HL-60/S4 (cell line): ENCODE results near the gene EIF3L.

Source experiments
- in situ Hi-C: fragments of 300-500 bp; cut with MboI; formaldehyde crosslinking; loops from 2 replicates; pipeline ENCODE4 v1.14.3; 2022; ENCODE audit warnings: low sequenced_read_pairs

The EIF3L gene

DNA sequence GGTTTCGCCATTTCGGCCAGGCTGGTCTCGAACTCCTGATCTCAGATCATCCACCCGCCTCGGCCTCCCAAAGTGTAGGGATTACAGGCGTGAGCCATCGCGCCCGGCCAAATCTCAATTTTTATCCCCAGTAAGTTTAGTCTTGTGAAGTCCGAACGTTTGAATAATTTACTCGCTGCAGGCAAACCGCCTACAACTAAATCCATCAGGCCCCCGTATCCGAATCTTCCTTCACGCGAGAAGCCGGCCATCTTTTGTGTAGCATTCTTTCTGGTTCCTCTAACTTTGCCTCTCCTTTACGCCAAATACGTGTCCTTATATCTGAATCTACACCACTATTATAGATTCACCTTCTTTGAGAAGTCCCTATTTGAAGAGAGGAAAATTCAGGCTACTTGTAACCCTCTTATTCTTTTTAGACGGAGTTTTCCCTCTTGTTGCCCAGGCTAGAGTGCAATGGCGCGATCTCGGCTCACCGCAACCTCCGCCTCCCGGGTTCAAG, 581 bp upstream of the EIF3L start:
- in situ Hi-C loops = no loop called here

DNA sequence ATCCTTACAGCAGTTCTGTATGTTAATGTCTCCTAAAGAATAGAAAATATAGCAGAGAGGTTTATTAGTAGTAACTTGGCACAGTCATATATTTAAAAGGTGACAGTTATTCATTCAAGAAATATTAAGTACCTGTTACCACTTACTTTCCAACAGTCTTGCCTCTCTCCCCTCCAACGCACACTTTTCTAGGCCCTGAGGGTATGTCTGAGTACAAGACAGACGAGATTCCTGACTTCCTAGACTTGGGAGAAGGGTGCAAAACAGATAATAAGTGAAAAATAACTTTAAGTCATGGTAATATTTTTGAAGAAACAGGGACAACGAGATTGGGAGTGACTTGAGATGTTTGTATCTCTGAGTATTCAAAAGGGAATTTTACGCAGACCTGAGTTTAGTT, 1.6 kb downstream of the EIF3L start:
- in situ Hi-C loops = no loop called here

DNA sequence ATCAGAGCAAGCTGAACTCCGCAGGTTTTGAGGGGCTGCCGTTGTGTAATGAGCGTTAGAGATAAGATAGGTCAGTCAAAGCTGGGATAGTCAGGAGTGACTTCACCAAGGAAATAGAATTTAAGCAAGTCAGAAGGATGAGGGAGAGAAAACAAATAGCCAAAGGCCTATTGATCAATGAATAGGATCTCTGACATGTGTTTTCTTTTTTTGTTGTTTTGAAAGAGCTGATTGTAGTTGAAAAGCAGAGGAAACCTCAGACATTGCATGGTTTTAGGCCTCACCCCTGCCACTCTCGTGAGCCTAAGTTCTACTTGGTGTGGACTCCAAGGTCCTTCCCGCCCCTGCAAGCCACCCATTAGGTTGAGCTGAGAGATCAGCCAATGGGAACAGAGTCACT, 3.2 kb downstream of the EIF3L start:
- in situ Hi-C loops = no loop called here

DNA sequence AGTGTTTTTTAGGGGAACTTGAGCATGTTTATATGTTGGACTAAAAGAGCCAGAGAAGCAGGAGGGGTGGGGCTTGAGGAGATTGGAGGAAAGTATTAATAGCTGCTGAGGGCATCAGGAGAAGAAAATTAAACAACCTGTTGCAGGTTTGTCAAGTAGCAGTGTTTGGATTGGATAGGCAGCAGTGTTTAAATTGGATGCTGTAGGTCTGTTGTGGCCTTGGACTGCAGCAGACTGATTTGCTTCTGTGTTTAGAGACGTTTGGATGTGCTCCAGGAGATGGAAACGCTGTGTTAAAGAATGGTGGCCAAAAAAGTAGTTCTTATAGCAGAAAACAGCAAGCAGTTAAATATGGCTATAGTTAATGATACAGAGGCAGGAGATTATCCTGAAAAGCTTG, 5.7 kb downstream of the EIF3L start:
- in situ Hi-C loops = no loop called here

DNA sequence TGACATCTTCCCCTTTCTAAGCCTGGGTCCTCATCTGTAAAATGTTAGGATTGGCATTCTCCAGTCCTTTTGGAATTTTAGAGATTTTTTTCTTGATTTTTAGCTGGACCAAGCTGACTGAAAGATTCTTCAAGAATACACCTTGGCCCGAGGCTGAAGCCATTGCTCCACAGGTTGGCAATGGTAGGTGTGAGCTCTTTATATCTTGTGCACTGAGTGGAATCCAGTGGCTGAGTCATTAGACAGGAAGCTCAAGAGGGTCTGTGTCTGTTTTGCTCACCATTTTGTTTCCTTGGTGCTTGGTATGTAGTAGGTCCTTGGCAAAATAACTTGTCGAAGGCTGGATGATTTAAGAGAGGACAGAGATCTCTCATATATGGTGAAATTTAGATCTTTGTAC, 6.2 kb downstream of the EIF3L start:
- in situ Hi-C loops = no loop called here

DNA sequence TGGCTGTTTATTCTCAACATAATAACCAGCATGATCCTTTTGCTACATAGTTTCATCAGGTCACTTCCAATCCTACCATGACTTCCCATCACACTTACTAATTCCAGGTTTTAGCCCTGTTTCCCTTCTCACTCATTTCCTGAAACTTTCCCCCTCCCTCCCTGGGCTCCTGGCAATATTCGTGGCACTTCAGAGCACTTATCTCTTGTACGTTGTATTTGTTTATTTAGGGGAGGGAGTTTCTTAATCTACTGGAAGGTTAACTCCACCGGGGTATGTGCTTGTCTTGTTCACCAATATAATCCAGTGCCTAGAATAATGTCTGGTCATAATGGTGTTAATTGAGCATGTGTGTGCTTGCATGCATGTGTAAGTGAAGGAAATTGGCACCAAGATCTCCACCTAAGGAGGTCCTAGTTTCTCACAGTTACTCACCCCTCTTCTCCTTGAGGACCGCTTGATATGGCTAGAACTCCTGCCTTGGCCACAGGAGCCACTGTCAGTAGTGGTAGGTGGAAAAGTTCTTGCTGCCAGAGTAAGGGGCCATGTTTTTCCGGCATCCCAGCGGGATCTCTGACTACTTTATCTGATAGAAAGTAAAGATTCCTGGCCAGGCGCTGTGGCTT, 11.7 kb downstream of the EIF3L start:
- in situ Hi-C loops = no loop called here

DNA sequence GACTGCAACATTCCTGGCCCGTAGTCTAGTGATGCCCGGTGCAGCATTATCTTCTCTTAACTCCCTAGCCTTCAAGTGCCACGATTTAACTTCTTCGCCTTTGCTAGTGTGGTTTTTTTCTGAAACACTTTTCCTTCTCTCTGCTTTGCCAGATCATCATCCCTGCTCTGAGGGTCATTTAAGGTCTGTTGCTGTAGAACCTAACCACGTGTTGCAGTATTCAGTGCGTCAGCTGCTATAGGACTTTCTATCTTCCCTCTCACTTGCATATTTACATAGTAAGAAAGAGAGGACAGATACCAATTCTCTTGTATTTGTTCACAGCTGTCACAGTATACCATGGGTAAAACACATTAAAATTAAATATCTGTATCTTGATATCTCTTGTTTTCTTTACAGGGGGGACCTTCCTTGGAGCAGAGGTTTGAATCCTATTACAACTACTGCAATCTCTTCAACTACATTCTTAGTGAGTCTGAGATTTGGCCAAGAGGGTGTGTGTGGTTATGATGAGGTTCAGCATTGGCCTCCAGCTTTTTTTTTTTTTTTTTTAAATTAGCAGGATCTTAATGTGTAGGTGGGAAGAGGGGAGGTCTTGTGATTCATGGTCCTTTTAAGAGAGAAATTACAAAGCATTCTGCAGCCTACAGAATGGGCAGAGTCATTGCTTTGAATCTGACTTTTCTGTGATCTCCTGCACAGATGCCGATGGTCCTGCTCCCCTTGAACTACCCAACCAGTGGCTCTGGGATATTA, 13.5 kb downstream of the EIF3L start:
- in situ Hi-C loops = no loop called here

DNA sequence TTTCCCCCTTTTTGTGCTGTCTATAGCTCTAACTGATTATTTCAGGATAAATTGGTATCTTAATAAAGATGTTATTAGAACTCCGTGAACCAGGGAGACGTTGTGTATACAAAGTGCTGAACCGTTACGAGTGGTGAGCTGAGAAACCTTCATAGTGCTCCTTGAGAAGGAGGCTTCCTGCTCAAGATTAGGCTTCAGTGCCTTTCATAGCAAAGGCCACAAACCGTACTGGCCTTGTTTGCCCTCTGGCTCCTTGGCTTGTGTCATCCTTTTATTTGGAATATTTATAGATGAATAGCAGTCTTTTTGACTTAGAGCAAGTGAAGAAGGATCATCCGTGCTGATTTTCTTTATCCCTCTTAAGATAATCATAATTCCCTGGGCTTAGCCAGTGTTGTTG, 16.3 kb downstream of the EIF3L start:
- in situ Hi-C loops = no loop called here

DNA sequence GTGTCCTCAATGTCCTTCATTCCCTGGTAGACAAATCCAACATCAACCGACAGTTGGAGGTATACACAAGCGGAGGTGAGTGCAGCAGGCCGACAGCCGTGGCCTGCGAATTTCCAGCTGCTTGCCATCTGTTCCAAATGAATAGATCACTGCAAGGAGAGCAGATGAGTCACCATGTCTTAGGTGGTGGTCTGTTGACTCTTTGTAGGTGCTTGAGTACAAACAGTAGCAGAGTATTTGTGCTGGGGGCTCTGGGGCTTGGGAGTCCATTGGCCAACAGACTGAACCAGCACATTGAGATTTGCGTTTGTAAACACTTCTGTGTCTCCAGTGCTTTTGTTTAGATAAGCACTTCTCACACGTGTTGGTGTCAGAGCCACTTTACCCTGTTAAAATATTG, 21.1 kb downstream of the EIF3L start:
- in situ Hi-C loops = no loop called here

DNA sequence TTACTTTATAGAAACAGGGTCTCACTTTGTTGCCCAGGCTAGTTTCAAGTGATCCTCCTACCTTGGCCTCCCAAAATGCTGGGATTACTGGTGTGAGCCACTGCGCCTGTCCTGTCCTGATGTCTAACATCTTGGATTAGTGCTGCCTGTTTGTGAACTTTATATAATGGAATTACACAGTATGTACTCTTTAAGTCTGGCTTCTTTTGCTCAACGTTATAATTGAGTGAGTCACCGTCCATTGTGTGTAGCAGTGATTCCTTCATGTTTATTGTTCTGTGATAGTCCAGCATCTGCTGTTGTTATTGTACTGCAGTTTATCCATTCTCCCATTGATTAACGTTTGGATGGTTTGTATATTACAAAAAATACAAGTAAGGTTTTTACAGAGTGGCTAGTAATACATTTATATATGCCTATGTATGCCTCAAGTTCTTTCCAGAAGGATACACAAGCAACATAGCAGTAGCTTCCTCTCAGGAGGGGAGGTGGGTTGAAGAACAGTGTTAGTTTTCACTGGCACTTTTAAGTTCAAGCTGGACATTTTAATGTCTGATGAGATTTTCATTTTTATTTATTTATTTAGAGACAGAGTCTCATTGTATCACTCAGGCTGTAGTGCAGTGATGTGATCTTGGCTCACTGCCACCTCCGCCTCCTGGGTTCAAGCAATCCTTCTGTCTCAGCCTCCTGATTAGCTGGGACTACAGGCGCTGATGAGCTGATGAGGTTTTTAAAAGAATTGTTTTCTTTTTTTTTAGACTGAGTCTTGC, 31.6 kb downstream of the EIF3L start:
- in situ Hi-C loops = no loop called here

DNA sequence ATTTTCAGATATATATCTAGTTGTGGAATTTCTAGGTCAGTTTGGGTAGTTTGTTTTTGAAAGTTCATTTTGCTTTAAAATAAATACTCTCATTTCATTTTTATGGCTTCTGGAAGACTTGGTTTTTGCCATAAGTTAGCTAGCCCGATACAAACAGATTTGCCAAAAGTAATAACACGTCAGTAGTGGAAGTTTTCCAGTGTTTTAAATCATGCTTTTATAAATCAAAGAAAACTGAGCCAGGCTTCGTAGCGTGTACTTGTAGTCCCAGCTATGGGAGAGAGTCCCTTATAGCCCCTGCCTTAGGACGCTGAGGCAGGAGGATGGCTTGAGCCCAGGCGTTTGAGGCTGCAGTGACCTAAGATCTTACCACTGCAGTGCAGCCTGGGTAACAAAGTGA, 35.2 kb downstream of the EIF3L start:
- in situ Hi-C loops = no loop called here

DNA sequence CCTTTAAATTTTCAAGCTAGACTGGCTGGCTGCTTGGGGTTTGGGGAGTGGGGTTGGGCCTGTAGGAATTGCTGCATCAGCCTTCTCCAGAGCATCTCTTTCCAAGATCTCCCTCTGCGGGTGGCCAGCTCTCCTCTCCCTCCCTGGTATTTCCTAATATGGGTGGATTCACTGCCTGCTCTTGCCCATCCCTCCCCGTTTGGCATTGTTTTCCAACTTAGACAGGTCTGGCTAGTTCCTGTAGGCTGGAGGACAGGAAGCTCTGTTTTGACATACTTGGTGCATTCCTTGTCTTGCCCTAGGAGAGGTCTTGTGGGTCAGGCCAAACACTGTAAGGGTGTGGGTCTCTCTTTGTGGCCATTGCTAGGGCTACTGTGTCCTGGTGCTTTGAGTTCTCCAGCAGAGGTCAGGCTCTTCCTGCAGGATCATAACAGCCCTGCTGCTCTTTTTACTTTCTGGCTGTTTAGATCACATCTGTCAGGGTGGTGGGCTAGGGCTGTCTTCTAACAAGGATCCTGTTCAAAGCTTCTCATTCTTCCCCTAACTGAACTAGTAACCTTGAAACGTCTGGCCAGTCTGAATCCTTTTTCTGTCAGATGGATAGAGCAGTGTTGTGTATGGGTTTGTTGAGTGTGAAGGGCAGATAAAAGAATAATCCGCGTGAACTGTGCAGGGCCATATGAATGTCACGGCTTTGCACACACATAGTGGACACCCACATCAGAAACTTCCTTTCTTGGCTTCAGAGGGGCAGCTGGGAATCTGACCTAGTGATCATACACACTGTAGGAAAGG, 38.6 kb downstream of the EIF3L start:
- in situ Hi-C loops = no loop called here

DNA sequence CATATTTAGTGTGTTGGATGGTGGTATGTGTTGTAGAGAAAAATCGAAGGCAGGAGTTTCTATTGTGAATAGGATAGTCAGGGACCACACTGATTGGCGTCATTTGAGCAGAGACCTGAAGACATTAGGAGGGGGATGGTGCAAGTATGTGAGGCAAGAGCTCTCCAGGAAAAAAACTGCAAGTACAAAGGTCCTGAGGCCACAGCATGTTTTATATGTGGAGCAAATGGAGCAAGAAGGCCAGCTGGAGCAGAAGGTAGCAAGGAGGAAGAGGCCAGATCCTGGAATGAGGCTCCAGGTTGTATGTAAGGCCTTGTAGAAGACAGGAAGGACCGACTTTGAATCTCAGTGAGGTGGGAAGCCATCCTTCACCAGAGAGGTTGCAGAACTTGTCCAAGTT, 42.7 kb downstream of the EIF3L start:
- in situ Hi-C loops = no loop called here

DNA sequence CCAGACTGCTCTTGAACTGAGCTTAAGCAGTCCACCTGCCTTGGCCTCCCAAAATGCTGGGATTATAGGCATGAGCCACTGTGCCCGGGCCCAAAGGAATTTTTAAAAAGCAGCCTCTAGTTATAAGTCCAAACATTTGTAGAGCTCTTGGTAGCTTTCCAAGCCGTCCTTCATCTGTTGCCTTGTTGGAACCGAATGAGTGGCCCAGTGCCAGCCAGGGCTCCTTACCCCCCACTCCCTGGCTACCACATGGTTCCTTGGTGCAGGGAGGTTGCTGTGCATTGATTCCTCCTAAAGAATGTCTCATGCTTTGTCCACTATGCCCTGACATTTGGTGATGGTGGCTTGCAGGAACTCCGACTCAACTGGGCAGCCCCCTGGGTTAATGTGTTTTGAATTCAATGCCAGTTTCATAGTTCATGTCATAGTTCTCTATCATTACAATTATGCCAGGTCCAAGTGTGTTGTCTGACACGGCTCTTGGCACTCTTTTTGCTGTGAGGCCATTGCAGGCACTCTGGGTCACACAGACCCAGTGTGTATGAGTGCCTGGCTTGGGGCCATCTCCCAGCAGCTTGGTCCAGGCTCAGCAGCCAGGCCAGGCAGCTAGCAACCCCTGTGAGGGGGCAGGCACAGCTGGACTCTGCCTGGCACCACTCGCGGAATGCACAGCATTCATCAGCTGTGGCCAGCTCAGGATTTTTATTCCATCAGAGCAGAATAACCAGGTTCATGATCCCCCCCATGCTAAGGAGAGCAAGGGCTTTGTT, 43.5 kb downstream of the EIF3L start:
- in situ Hi-C loops = no loop called here

DNA sequence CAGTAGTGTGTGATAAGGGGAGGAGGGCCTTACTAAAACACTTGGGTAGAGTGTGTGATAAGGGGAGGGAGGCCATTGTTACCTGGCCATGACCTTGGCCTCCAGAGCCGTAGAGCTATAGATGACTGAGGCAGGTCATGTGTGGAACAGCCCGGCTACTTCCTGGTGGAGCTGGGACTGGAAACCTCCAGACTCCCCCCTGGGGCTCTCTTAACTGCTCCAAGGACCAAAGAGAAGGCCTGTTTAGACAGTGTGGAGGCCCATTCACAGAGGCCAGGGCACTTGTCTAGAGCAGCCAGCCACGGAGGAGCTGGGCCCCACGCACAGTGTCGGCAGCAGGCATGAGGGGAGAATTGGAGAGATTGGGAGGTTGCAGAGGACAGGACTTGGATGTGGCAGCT, 44.4 kb downstream of the EIF3L start:
- in situ Hi-C loops = no loop called here

DNA sequence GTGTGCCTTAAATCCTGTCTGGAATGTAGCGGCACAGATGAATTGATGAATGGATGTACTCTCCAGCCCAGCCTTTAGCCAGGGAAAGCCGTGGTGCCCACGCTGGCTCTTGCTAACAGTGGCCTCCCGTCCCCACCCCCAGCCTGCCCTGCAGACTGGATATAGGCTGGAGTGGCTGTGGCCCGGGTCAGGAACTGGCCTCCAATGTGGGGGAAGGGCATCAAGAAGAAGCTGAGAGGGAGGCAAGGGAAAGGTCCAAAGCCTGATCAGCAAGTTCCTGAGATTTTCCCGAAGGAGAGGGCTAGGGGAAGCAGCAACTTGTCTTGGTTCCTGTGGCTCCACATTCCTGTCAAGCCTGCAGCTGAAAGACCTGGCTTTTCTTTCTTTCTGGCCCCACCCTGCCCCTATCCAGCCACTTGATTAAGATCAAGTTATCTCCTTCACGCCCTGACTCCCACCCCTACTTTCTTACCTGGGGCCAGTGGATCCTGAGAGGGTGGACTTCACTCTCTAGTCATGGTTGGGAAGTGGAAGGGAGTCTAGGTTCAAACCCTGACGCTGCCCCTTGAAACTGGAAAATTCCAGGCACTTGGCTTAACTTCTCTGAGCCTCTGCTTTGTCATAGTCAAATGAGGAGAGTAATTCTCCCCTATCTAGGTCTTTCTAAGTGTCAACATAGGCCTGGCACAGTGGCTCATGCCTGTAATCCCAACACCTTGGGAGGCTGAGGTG, 45.9 kb downstream of the EIF3L start:
- in situ Hi-C loops = no loop called here

DNA sequence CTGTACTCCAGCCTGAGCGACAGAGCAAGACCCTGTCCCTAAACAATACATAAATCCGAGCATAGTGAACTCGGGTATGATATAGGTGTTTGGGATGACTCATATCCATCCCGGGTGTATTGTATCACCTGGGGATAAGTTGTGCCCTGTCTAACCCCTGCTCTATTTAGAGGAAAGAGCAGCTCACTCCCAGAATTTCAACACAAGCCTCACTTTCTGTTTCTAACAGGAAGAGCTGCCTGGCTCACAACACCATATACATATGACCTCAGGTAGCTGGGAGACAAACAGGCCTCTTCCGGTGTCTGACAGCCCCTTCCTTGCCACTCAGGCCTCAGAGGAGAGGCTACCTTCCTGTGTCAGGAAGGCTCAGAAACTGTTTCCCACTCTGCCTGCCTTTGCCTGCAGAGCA, 47.0 kb downstream of the EIF3L start:
- in situ Hi-C loops = no loop called here

DNA sequence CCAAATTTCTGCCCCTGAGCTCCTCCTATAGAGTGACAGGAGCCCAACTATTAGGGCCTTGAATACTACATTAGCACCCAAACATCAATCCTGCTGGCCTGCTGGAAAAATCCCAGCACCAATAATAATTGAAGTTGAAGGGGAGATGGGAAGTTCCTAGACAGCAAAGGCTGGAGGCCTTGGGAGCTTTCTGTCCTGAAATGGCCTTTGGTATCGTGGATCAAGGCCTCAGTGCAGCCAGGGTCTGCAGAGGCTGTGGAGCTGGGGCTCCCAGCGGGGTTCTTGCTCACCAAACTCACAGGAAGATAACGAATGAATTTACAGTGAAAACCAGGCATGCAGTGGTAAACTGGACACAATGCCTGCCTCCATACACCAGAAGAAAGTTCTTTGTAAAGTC, 47.7 kb downstream of the EIF3L start:
- in situ Hi-C loops = no loop called here

DNA sequence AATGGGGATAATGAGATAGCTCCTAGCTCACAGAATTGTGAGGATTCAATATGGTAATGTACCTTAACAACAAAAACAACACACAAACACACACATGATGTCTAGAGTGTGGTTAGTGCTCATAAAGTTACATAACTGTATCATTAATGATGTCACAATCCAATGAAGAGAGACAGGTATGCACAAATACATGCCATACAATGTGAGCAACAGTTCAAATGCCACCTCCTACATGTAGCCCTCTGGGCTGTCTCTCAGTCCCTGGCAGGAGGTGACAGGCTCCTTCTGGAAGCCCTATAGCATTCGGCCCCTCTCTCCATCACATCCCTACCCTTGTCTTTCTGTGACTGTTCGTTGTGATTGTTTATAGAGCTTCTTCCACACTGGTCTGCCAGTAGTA, 48.6 kb downstream of the EIF3L start:
- in situ Hi-C loops = no loop called here
